Measurements from ENCODE around the gene NRG3.

DNA sequence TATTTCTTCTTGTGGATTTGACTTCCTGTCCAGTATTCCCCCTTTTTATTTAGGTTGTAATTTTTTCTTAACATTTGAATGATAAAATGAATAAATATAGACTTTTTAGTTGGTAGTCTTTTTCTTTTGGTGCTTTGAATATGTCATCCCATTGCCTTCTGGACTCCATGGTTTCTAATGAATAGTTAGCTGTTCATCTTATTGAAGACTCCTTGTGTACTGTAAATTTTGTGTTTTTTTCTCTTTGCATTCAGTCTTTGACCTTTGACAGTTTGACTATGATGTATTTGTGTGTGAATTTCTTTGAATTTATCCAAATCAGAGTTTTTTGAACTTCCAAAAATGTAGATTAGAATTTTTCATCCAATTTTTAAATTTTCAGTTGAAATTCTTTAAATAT, 554.3 kb downstream of the NRG3 start:
- TF ChIP-seq, protein P1, sequence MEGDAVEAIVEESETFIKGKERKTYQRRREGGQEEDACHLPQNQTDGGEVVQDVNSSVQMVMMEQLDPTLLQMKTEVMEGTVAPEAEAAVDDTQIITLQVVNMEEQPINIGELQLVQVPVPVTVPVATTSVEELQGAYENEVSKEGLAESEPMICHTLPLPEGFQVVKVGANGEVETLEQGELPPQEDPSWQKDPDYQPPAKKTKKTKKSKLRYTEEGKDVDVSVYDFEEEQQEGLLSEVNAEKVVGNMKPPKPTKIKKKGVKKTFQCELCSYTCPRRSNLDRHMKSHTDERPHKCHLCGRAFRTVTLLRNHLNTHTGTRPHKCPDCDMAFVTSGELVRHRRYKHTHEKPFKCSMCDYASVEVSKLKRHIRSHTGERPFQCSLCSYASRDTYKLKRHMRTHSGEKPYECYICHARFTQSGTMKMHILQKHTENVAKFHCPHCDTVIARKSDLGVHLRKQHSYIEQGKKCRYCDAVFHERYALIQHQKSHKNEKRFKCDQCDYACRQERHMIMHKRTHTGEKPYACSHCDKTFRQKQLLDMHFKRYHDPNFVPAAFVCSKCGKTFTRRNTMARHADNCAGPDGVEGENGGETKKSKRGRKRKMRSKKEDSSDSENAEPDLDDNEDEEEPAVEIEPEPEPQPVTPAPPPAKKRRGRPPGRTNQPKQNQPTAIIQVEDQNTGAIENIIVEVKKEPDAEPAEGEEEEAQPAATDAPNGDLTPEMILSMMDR (IDR thresholded peaks at IDR 0.05), result no peak
- no peak for TF ChIP-seq POLR2AphosphoS5 (IDR thresholded peaks at IDR 0.05; ENCODE audit: low read depth, low read length)

Measured in Panc1 (cell line).